GM10847 (cell line): ENCODE data around the gene SH3BP5.

ENCODE experiments used
- POLR2A ChIP-seq: IDR thresholded peaks from 2 replicates; pipeline ENCODE4 v1.6.1; 2011; ENCODE audit not compliant: insufficient read length; ENCODE audit errors: extremely low read depth

The SH3BP5 gene

DNA sequence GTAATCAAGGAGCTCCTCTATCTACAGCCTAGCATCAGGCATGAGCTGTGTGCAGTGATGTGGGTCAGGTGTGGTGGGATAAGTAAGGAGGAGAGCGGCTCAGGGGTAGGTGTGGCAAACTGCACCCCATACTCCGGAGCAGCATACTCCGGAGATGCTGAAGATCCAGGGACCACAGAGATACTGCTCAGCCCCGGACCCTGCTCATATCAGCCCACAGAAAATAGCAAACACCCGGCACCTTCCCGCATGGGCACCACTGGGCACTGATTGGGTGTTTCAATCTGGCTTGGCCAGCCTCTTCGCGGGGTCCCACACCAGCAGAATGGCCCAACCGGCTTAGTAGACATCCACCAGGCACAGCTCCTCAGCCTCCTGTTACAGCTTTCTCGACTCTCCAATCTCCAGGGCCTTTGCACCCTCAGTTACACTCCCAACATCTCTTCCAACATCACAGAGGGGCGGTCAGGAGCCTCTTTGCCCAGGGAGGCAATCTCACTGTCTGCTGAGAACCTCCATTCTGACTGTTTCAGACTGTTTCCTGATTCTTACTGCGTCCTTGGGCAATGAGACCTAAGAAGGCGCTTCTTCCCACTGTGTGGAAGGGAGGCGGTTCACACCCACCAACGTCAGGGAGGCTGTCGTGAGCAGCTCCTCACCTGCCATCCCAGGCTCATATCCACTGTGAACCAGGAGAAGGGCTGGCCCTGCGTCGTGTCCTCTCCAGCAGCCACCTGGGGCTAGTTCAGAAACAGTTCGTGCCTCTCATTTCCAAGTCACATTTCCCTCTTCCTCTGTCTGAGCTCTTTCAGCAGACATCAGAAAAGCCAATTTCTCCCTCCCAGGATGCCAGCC is 66.5 kb downstream of the SH3BP5 start:
- TF ChIP-seq POLR2A = no peak

DNA sequence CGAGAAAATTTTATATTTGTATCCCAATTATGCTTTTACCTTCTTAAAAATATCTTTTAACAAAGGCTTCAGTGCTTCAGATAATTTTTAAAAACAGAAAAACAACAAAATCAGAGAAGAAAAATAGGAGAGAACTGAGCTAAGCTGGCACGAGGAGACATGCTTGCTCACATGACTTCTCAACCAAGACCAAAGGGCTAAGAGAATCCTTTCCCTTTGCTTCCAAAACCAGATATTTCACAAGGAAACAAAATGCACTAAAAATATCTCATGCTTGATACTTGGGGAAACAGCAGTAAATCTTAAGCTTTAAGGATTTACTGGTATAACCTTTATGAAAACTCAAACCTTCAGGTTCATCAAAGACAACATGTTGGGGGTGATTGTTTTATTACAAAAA is 67.9 kb downstream of the SH3BP5 start:
- no peak for TF ChIP-seq POLR2A

DNA sequence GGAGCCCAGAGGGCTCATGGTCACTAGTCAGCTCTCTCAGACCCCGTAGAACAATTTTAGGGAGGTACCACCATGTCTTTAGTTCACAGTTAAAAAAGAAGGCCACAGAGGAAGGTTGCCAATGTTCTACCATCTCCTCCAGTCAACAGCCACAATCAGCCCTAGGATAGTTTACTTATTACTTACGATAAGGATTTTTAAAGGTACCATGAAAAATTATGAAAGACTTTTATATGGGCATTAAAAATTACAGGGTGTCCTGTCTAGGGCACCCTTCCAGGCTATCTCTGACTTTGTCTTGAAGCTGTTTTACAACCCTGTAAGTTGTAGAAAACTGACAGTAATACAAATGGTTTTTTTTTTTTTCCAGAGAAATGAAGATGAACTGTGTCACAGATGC is 68.5 kb downstream of the SH3BP5 start:
- TF ChIP-seq POLR2A = no peak

DNA sequence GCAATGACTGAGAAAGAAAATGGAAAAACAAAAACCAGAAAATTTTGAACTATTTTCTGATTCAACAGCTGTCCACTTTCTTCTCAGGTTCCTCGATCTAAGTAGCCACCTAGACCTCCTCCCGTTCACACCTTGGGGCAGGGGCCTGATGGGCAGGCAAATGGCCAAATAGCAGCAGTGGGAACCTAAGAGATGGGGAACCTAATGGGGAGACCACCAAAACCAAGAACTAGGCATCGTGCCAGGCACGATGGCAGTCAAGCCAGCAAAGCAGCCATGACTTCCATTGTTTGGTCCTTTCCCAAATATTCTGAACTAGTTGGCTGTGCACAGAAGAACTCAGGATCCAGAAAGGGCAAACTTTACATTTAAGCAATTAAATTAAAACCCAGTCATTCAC is 69.3 kb downstream of the SH3BP5 start:
- TF ChIP-seq POLR2A = no peak

DNA sequence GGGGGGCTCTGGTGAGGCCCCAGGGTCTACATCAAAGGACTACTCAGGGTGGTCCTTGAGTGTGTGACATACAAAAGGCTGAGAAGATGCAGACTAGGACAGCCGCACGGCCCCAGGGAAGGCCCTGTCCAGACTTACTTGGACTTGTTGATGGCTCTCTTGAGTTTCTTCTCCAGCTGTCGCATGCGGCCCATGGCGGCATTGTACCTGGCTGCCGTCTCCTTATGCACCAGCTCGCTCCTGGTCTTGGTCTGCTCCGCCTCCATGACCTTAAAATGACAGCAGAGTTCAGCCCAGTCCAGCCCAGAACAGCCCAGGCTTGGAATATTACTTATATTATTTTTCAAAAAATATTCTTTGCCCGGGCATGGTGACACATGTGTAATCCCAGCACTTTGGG is 70.4 kb downstream of the SH3BP5 start:
- TF ChIP-seq POLR2A = no peak

DNA sequence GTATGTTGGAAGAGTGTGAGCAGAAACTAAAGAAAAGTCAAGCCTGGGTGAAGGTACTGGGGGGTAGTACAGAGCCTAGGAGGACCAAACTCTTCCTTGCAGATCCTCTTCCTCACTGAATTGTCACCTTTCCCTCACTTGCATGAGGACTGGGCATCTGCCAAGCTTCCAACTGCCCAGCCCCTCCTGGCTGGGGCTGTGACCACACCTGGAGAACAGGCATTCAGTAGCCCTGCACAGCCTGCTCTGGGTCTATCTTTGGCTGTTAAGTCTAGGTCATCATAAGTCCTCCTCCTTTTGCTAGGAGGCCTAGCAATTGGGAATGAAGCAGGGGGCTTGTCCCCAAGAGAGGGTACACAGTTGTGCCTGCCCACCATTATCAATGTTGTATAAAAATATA is 71.1 kb downstream of the SH3BP5 start:
- no peak for TF ChIP-seq POLR2A

DNA sequence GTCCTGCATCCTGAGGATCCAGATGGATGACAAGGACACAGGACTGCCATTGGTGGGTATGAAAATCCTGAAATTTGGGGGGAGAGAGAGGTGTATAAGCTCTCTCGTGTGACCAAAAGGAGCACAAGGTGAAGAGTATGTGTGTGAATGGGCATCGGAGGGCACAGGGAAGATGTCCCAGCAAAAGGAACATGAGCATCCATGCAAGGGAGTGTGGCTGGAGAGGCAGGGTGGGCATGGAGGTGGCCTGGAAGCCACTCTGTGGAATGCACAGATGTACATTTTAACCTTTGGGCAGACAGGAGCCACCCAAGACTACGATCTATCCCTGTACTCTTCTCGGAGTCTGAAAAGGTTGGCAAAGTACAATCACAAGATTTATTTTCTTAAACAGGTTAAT is 71.9 kb downstream of the SH3BP5 start:
- no peak for TF ChIP-seq POLR2A

DNA sequence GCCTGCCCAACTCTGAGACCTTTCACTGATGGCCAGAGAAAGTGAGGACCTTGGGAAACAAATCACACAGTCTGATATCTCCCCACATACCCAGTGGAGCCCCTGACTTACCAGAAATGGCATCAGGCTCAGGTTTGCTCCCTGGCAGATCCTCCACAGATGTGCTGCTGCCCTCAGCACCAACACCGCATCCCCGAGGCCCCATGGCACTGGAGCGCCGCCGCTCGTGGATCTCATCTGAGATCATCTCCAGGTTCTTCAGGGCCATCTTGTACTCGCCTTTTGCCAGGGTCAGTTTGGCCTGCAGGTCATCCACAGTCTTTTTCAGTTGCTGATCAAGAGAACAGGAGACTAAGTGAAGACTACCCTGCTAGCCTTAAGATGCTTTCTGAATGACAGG is 73.7 kb downstream of the SH3BP5 start:
- TF ChIP-seq POLR2A = no peak

DNA sequence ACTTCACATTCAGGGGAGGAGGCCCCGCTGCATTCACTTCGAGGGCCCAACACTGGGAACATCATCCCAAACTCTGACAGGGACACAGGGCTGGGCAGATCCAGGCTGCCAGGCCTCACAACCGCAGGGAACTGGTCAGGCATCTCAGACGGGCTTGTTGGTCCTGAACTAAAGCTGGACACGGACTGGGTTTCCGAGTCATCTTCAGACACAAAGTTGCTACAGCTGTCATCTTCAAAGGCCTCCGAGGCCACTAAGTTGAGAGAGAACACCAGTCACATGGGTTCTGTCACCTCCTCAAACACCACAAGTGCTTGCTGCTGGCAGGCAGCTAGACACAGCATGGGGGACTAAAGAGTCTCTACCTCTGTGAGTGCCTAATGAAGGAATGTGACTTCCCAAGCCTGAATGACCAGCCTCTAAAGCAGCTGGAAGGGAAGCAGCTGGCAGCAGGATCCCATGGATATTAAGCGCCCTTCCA is 75.5 kb downstream of the SH3BP5 start:
- TF ChIP-seq POLR2A = no peak

DNA sequence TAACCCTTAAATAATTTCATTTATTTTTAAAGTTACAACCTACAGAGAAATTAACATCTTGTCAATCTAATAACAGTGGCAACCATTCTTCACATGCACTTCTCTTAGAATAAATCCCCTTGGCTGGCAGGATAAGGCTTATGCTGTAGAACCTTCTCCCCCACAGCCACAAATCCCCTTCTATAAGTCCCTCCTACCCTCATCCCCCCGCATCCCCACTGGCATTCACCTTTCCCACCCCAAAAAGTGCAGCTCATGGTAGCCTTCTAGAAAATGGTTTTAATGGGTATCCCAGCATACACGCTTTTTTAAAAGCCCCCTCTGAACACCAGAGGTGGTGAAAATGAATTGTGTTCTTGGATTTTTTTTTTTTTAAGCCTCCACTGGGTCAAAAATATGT is 77.2 kb downstream of the SH3BP5 start:
- TF ChIP-seq POLR2A = no peak

DNA sequence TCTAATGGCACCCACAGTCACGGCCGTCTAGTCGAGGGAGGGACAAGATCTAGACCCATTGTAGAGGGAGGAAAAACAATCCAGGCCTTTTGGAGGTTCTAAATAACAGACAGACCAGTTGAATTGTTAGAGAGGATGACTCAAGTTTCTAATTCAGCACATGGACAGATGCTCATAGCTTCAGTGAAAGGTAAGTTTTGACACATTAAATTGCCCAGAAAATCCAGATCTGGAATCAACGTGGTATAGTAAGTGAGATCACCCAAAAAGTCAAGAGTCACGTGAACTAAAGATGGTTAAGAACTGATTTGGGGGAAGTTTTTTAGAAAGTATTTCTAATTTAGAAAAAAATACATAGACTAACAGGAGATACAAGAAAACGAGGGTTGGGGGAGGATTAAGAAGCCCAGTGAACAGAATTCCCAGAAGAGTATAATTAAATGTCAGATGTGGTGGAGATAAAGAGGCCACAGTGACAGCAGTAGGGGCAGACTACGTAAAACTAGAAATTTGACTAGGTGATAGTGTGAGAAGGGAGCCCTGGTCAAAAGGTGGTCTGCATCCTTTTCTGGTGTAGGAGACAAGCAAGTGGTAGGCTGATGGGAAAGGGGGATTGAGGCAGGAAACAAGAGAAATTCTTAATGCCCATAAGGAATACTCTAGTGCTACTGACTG is 79.2 kb downstream of the SH3BP5 start:
- no peak for TF ChIP-seq POLR2A

DNA sequence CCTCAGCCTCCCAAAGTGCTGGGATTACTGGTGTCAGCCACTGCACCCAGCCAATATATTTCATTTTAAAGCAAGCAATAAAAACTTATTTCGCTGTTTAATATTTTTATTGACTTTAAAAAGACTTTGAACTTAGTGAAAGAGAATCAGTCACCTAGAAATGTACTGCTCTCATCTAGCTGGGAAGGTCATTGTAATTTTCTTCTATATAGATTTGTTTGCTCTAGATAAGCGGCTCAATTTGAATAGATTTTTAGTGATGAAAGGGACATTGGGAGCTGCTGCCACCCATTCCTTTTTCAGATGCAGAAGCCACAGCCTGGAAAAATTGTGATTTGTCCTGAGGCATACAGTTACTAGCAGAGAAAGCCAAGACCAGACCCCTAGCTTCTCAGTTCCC is 86.2 kb downstream of the SH3BP5 start:
- no peak for TF ChIP-seq POLR2A

DNA sequence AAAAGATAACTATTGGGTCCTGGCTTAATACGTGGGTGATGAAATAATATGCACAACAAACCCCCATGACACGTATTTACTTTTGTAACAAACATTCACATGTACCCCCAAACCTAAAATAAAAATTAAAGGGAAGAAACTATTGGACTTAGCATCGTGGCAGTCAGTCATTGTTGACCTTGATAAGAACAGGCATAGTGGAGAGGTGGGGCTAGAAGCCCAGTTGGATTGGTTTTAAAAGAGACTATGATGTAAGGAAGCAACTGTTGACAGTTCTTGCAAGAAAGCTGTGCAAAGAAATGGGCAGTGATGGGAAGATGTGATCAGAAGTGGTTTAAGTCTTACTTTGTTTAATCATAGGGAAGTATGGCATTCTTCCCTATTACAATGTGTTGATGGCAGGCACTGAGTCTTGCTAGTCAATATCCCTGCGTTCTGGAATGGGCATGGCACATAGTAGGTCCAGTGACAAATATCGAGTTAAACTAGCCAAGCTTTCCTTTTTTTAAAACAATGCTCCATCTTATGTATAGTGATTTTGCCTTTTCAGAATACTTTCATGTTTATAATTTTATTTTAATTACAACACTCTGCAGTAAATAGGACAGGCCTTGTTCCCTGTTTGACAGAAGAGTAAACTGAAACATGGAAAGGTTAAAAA is 88.4 kb downstream of the SH3BP5 start:
- no peak for TF ChIP-seq POLR2A

DNA sequence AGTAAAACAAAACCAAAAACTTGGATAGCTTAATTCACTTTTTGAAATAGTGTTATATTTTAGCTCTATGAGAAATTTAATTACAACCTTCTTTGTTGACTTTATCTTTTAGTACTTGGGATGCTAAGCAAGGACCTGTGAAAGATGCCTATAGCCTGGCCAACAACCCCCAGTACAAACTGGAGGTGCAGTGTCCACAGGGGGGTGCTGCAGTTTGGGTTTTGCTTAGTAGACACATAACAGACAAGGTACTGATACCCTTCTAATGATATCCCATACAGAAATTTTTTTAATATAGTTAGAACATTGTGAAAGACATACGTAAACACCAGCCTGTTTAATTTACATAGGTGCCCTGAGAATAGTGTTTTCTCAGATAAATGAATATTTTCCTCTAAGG is 91.0 kb downstream of the SH3BP5 start:
- TF ChIP-seq POLR2A = no peak

DNA sequence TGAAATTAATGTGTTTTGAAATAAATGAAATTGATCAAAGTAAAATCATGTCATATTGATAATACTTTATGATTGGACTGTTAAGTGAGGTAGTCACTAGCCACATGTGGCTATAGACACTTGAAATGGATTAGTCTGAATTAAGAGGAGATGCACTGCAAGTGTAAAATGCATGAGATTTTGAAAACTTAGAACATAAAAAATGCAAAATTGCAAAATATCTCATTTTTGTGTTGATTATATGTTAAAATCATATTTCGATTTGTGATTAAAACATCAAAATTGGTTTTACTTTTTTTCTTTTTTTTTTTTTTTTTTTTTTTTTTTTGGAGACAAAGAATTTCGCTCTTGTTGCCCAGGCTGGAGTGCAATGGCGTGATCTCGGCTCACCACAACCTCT is 103.1 kb downstream of the SH3BP5 start:
- TF ChIP-seq POLR2A = no peak

DNA sequence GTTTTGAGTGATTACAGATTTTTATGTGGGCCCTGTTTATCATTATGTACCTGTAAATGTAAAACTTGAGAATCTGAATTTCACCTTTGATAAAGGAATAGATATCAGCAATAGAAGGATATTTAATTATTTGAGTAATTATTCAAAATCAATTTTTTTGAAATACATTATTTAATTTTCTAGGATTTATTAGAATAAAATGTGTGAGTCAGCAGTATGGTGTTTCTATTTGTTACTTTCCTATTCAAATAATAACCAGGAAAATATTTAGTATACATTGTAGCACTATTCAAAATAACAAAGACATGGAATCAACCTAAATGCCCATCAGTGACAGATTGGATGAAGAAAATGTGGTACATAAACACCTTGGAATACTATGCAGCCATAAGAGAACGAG is 104.2 kb downstream of the SH3BP5 start:
- no peak for TF ChIP-seq POLR2A
